Measurements from ENCODE around the gene PDXK.
"Not testable (repeated sequence)": the region's sequence is repeated elsewhere in the genome, so short reads cannot be mapped to it uniquely, and the experiment has no call there.

PDXK gene

DNA sequence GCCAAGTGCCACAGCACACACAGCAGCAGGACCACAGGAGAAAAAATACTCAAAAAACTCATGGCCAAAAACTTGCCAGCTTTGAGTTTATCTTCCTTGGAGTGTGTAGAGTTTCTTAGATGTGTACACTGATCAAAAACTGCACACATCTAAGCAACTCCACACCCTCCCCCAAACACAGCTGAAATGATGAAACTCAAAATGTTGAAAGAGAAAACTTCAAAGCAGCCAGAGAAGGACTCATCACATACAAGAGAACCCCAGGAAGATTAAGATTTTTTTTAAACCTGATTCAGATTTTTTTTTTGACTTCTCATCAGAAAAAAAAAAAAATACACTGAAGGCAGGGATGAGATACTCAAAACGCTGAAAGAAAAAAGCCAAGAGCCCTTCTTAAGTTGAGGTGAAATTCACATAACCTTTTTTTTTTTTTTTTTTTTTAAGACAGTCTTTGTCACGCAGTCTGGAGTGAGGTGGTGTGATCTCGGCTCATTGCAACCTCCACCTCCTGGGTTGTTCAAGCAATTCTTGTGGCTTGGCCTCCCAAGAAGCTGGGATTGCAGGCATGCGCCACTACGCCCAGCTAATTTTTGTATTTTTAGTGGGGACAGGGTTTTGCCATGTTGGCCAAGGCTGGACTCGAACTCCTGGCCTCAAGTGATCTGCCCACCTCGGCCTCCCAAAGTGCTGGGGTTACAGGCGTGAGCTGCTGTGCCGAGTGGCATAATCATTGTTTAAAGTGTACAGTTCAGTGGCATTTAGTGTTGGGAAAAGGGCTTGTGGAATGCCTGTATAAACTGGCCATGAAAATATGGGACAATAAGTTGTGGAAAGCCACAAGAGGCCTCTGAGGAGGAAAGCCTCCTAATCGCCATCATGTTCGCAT lies 20.9 kb upstream of the PDXK start:
- no peak for DNase-seq

DNA sequence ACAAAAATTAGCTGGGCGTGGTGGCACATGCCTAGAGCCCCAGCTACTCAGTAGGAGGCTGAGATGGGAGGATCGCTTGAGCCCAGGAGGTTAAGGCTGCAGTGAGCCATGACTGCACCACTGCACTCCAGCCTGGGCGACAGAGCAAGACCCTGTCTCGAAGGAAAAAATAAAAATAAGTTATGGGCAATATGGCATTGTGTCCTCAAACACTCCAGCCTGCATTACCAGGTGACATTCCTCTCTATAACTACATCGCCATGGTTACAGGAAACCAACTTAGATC lies 19.5 kb upstream of the PDXK start:
- not testable (repeated sequence) for DNase-seq

- DNase-seq = no peak
Observed at GRCh38 chr21:43699933-43700599, 18.9 kb upstream of the PDXK start.

DNA sequence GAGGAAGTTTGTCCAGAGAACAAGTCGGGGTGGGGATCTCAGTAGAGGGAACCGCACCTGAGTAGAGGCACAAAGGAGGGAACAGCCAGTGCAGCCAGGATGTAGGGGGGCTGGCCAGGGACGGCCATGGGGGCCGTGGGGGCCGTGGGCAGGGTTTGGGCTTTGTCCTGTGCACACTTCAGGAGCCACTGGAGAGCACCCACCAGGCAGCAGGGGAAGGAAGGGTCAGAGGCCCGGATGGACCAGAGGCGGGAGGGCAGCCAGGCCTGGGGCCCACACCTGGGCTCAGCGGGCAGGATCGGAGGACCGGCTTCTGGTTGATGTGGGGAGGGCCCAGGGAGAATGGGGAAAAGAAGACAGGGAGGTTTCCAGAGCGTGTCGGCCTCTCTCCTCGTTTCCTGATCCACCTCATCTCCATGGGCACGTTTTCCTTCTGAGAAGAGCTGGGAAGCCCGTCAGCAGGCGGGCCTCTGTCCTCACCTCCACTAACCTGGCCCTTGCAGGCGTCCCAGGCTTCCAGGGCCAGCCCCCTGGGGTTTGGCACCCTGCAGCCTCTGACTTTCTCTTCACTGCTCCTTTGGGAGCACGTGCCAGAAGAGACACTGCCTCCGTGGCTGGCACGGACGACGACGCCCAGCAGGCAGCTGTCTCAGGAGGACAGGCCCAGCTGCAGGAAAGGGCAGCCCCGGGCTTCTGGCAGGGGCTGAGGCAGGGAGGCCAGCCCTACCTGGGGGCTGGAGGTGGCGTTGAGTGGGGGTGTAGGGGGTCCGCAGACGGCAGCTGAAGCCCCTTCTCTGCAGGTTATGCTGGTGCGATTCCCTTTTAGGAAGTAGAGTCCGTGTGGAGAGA lies 16.8 kb upstream of the PDXK start:
- peak in 2 of 3 experiments; percentile 76 to 78 for DNase-seq

GRCh38 chr21:43702785-43703034 lies 16.2 kb upstream of the PDXK start:
- DNase-seq = peak in 2 of 3 experiments; percentile 76 to 84

DNA sequence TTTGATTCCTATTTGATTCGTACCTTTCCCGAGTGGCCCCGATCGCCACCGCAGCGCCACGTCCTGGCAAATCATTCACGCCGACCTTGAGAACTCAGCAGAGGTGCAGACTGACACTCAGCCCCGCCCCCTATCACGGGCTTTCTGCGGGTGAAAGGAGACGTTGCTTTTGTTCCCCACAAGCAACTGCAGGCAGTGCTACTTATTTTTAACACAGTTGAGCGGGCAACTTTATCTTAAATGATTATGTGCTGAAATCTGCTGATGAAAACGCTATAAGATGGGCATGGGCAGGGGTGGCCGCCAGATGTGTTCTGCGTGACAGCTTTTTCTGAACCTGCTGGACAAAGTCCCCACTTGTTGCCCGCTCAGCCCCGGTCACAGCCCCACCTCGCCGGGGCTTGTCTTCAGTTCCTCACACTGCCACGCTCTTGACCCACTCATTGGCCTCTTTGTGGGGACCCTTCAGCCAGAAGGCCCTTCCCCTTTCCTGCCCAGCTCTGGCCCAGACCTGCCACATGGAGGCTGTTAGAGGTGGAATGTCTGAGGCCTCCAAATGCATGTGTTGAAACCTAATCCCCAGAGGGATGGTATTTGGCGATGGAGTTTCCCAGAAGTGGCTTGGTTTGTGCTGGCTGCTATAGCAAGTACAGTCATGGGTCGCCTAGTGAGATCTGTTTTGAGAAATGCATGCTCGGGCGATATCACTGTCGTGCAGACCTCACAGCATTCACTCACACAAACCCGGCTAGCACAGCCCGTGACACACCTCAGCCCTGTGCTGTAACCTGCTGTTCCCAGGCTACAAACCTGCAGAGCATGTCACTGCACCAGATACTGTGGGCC lies 15.7 kb upstream of the PDXK start:
- peak; percentile 27 to 84 (median 75) for DNase-seq

- no peak for DNase-seq
Observed at GRCh38 chr21:43707462-43707861, 11.5 kb upstream of the PDXK start.

DNA sequence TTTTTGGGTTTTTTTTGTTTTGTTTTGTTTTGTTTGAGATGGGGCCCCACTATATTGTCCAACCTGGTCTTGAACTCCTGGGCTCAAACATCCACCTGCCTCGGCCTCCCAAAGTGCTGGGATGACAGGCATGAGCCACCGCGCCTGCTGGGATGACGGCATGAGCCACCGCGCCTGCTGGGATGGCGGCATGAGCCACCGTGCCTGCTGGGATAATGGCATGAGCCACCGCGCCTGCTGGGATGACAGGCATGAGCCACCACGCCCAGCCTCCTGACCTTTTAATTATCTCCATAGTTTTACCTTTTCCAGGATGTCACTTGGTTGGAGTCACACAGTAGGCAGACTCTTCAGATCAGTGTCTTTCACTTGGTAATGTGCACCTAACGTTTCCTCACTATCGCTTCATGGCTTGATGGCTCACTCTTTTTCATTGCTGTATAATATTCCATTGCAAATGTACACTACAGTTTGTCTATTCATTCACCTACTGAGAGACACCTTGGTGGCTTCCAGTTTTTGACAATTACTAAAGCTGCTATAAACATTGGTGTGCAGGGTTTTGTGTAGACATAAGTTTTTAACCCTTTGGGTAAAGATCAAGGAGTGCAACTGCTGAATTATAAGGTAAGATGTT lies 10.1 kb upstream of the PDXK start:
- peak in 2 of 3 experiments; percentile 16 to 34 for DNase-seq

DNA sequence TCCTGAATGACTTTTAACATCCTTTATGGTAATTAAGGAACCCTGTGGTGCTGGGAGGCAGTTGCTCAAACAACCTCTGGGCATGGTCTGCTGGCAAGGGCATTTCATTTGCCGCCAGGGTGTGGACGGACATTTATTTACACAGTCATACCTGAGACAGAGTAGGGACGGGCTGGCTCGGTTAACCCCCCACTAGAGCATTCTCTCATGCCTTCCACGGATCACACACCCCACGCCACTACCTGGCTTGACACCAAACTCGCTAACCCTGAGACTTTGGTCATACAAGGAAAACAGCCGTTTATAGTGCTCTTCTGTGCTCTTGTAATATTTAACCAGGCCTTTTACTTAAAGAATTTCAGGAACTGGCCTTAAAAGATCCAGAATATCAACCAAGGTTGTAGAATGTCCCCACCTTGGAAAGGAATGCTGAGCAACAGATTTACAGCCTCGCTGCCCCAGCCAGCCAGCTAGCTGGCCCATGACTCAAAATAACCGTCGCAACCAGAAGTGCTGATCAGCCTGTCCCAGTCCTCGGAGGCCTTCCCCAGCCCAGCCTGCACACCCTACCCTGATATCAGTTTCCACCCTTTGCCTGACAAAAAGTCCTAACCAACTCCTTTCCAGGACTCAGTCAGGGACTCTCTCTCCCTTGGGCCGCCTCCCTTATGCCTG lies 6.5 kb upstream of the PDXK start:
- peak; percentile 62 to 85 (median 83) for DNase-seq

DNA sequence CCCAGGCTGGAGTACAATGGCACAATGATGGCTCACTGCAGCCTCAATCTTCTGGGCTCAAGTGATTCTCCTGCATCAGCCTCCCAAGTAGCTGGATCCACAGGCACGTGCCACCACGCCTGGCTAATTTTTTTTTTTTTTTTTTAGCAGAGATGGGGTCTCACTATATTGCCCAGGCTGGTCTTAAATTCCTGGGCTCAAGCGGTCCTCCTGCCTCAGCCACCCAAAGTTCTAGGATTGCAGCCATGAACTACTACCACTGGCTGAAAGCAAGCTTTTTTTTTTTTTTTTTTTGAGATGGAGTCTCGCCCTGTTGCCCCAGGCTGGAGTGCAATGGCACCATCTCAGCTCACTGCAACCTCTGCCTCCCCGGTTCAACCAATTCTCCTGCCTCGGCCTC lies 5.8 kb upstream of the PDXK start:
- DNase-seq = not testable (repeated sequence)

DNA sequence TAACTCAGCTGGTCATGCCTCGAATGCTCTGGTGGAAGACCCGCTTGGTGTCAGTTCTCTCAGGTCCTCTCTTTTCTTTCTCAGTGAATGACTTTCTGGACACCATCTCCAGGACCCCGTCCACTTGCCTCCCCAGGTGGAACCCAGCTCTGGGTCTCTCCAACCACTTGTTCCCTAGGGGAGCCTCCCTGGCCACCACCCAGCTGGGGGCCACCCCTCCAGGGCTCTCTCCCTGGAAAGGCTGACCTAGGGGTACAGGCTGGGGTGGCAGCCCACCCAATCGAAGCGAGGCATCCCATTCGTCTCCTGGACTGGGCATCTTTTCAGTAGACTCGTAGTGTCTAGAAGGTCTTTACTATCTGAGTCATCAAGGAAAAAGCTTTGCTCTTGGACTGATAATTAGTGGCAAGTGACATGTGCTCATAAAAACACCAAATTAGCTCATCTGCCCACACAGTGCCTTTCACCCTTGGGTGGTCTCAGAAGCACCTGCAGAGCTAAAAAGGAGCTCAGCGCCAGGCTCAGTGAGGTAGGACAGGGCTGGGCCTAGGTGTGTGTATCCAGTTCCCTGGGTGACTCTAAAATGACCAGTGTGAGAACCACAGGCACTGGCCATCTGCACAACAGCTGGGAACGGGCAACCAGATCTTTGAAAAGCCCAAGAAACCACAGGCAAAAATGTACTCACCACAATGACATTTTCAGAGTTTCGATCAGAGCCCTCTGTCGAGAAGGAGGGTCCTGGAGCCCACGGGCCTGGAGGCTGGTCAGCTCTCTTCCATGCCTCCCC lies 2.4 kb upstream of the PDXK start:
- DNase-seq = no peak

DNA sequence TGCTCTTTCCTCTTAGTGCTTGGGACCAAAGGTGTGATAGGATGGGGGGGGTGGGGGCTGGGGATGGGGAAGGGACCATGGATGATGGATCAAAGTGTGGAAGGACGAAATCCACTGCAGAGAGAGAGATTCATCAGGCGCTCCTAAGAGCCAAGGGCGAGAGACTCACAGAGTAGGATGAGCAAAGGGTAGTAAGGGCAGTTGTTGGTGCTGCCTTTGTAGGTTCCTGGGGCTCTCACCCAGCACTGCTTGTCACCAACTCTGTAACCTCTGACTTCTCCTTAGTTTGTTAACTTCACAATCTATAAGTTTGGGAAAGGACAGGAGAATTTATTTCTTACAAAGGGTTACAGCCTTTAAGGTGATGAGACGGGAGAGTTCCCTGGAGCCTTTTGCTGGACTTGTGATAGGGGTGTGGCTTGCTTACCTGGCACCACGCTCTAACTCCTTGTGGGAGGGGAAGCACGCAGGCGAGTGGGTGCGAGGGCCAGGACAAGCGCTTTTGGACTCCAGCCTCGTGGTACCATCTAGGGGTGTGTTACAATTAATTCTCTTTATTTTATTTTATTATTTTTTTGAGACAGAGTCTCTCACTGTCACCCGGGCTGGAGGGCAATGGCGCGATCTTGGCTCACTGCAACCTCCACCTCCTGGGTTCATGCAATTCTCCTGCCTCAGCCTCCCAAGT lies 1.6 kb upstream of the PDXK start:
- DNase-seq = no peak

GRCh38 chr21:43717967-43718871 lies 710 bp upstream of the PDXK start:
- peak in 1 of 3 experiments; percentile 30 for DNase-seq

GRCh38 chr21:43719748-43720538 lies 1.0 kb downstream of the PDXK start:
- peak in 2 of 3 experiments; percentile 55 to 64 for DNase-seq

GRCh38 chr21:43720539-43721166 lies 1.7 kb downstream of the PDXK start:
- DNase-seq = no peak

DNA sequence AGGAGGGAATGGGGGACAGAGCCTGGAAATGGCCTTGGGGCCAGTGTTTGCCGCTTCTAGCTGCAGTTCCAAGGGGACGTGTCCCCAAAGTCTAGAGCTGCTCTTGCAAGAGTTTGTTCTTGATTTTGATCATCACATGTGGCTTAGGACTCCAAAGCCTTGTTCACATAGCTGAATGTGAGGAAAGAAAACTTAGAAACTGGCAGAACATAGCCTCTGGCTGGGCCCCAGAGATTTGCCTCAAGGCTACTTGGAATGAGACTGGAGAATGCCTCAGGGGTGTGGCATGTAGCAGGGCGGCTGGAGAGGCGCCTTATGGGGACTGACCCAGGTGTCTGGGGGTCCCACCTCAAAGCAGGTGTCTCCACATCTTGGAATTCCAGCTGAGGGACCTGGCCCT lies 2.3 kb downstream of the PDXK start:
- DNase-seq = no peak

GRCh38 chr21:43721939-43722338 lies 3.0 kb downstream of the PDXK start:
- no peak for DNase-seq

DNA sequence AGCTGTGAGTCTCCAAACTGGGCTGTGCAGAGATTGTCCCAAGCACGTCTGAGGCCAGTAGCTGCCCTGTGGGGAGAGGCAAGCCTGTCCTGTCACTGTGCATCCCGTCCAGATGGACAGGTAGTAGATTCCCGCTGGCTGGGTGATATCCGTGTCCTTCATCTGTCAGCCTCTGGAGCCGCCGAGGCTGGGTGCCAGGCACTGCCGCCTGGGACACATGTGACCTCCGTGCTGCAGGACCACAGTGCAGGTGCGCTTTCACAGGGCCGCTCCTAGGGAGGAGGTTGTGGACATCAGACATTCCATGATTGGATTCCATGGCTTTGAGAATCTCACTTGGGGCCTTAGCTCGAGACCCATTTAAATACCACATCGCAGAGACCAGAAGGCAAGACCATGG lies 4.7 kb downstream of the PDXK start:
- no peak for DNase-seq

Data from NCI-H1417 (cell line).